ENCODE data around the gene TNFRSF8. TPM values are rescaled to one million over a fixed set of nuclear protein-coding genes. Genes with fewer than 3 reads are reported as not detected.

Gene TNFRSF8
- total and polyA plus RNA-seq, 2 donors (not counting 1 experiment from before 2014, with no cell fraction given) = 0.36 to 0.57 TPM

DNA sequence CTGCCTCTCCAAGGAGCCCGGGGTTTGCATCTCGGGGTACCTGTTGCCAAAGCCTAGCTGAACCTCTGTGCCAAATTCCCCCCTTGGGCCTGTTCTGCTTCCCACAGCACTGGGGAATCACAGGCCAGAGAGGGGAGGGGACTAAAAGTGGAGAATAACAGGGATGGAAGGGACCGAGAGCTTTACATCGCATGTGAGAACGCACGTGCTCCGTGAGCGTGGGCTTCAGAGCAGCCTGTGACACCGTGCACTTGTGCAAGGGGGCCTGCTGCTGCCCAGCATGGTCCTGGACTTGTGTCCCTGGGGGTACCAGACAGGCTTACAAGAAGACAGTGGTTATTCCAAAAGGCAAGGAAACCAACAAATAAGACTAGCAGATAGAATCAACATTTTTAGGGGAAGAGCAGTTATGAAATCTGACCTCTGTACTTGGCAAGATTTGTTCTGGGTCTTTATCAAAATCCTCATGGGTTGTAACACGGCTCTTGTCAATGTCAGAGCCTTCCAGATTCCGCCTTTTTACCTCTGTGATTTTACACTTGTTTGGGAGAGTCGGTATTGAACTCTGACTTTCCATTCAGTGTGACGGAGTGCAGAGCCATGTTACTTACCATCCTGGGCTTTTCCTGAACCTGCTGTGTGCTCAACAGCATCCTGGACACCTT, 67.5 kb downstream of the TNFRSF8 start:
- CTCF ChIA-PET = interaction anchor here (1.0 to 1.2 kb wide), 2 partner anchors 22 to 79 kb away, joined by 3 read pairs; no protein-coding TSS in a partner anchor
- H3K4me3 ChIP-seq (ENCODE audit: control extremely low read depth in 1 of 5, extremely low read depth in 1 of 5, insufficient read depth in 1 of 5, low read depth in 2 of 5, low read length in 4 of 5) = no peak overlapping the region
- no peak overlapping the region for H3K4me2 ChIP-seq (replicated peaks; ENCODE audit: low read depth, low read length, poor library complexity, severe bottlenecking)
- peak overlapping the region; percentile 26 for H3K27ac Mint-ChIP-seq
- H3K9me3 ChIP-seq (ENCODE audit: control extremely low read depth in 1 of 3, control insufficient read depth in 2 of 3, insufficient read depth in 1 of 3, low read length in 2 of 3) = no peaks in the 10 kb centered on the region
- ATAC-seq (ENCODE audit: low read depth) = no peak
- POLR2A ChIA-PET = no interaction called here
- no peak overlapping the region for H3K9ac ChIP-seq (ENCODE audit: low read length)
- DNase-seq = no peak
- no peaks in the 10 kb centered on the region for H3K9me3 Mint-ChIP-seq (ENCODE audit: insufficient read depth)
- intact Hi-C loops (cut with micrococcal nuclease) = no loop called here
- H3K4me1 ChIP-seq (ENCODE audit: control insufficient read depth in 2 of 2, insufficient read depth in 2 of 2, low read length in 2 of 2) = peaks cover 29 to 53% of the 10 kb centered on the region in 2 donors
- H3K27me3 ChIP-seq (replicated peaks in 1 of 4; ENCODE audit: control extremely low read depth in 1 of 4, control insufficient read depth in 3 of 4, insufficient read depth in 4 of 4, low read length in 3 of 4) = no peaks in the 10 kb centered on the region
- no peak overlapping the region for H3K4me3 Mint-ChIP-seq
- H3K27ac ChIP-seq (ENCODE audit: low read length in 2 of 2) = no peak overlapping the region
- peaks cover 47% of the 10 kb centered on the region for H3K4me1 Mint-ChIP-seq
- no peaks in the 10 kb centered on the region for H3K36me3 ChIP-seq (replicated peaks in 1 of 2; ENCODE audit: control extremely low read depth in 1 of 2, control insufficient read depth in 1 of 2, extremely low read depth in 1 of 2, insufficient read depth in 2 of 2, low read length in 1 of 2)
- no peaks in the 10 kb centered on the region for H4K20me1 ChIP-seq (ENCODE audit: control insufficient read depth, insufficient read depth, low read length, poor library complexity, severe bottlenecking)
- H2AFZ ChIP-seq (ENCODE audit: insufficient read depth, low read depth, low read length, poor library complexity, severe bottlenecking) = no peak overlapping the region
- H3K79me2 ChIP-seq (ENCODE audit: control insufficient read depth, insufficient read depth, low read length) = no peaks in the 10 kb centered on the region
- 88% methylated on average over 10 of the region's 13 CpGs for WGBS (ENCODE audit: insufficient coverage)
- TF ChIP-seq, protein P1, sequence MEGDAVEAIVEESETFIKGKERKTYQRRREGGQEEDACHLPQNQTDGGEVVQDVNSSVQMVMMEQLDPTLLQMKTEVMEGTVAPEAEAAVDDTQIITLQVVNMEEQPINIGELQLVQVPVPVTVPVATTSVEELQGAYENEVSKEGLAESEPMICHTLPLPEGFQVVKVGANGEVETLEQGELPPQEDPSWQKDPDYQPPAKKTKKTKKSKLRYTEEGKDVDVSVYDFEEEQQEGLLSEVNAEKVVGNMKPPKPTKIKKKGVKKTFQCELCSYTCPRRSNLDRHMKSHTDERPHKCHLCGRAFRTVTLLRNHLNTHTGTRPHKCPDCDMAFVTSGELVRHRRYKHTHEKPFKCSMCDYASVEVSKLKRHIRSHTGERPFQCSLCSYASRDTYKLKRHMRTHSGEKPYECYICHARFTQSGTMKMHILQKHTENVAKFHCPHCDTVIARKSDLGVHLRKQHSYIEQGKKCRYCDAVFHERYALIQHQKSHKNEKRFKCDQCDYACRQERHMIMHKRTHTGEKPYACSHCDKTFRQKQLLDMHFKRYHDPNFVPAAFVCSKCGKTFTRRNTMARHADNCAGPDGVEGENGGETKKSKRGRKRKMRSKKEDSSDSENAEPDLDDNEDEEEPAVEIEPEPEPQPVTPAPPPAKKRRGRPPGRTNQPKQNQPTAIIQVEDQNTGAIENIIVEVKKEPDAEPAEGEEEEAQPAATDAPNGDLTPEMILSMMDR (IDR thresholded peaks at IDR 0.05) = no peak
- TF ChIP-seq EZH2 (IDR thresholded peaks at IDR 0.05; ENCODE audit: borderline replicate concordance, insufficient read depth, low read depth, low read length, poor library complexity, severe bottlenecking) = no peak
- H3K27me3 Mint-ChIP-seq = no peaks in the 10 kb centered on the region

DNA sequence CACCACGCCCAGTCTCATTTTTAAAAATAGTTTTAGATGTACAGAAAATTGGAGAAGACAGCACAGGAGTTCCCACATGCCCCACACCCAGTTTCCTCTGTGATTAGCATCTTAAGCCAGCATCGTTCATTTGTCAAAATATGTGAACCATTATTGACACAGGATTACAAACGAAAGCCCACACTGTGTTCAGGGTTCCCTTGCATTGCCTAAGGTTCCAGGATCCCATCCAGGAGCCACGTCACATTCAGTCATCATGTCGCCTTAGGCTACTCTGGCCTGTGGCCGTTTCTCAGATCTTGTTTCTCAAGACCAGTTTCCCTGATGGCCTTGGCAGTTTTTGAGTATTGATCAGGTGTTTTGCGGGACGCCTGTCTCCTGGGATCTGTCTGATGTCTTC, 69.0 kb downstream of the TNFRSF8 start:
- no peak for ATAC-seq (ENCODE audit: low read depth)
- H3K4me1 Mint-ChIP-seq = peaks cover 34% of the 10 kb centered on the region
- Histone ChIP-seq H3K4me2 (replicated peaks; ENCODE audit: low read depth, low read length, poor library complexity, severe bottlenecking) (peak overlapping the region; percentile 70), H4K20me1 (ENCODE audit: control insufficient read depth, insufficient read depth, low read length, poor library complexity, severe bottlenecking) (no peaks in the 10 kb centered on the region), H3K79me2 (ENCODE audit: control insufficient read depth, insufficient read depth, low read length) (no peaks in the 10 kb centered on the region), H3K4me1 (ENCODE audit: control insufficient read depth in 2 of 2, insufficient read depth in 2 of 2, low read length in 2 of 2) (peaks cover 18 to 38% of the 10 kb centered on the region in 2 donors), H3K4me3 (ENCODE audit: control extremely low read depth in 1 of 5, extremely low read depth in 1 of 5, insufficient read depth in 1 of 5, low read depth in 2 of 5, low read length in 4 of 5) (no peak overlapping the region), H3K9ac (ENCODE audit: low read length) (no peak overlapping the region), H3K27ac (ENCODE audit: low read length in 2 of 2) (peak overlapping the region; percentile 76 to 81), H3K9me3 (ENCODE audit: control extremely low read depth in 1 of 3, control insufficient read depth in 2 of 3, insufficient read depth in 1 of 3, low read length in 2 of 3) (no peaks in the 10 kb centered on the region), H3K36me3 (replicated peaks in 1 of 2; ENCODE audit: control extremely low read depth in 1 of 2, control insufficient read depth in 1 of 2, extremely low read depth in 1 of 2, insufficient read depth in 2 of 2, low read length in 1 of 2) (no peaks in the 10 kb centered on the region), H3K27me3 (replicated peaks in 1 of 4; ENCODE audit: control extremely low read depth in 1 of 4, control insufficient read depth in 3 of 4, insufficient read depth in 4 of 4, low read length in 3 of 4) (no peaks in the 10 kb centered on the region), H2AFZ (ENCODE audit: insufficient read depth, low read depth, low read length, poor library complexity, severe bottlenecking) (no peak overlapping the region)
- H3K9me3 Mint-ChIP-seq (ENCODE audit: insufficient read depth) = no peaks in the 10 kb centered on the region
- H3K4me3 Mint-ChIP-seq = peak overlapping the region; percentile 16
- WGBS (ENCODE audit: insufficient coverage) = 83% methylated on average over 6 of the region's 8 CpGs
- no peak for DNase-seq
- no peaks in the 10 kb centered on the region for H3K27me3 Mint-ChIP-seq
- intact Hi-C loops (cut with micrococcal nuclease) = loop anchor here (2.0 kb wide), 1 partner anchor 21 kb away; no protein-coding TSS in a partner anchor
- no peak for TF ChIP-seq EZH2 (IDR thresholded peaks at IDR 0.05; ENCODE audit: borderline replicate concordance, insufficient read depth, low read depth, low read length, poor library complexity, severe bottlenecking)
- TF ChIP-seq, protein P1 (IDR thresholded peaks at IDR 0.05) = no peak
- CTCF ChIA-PET = interaction anchor here (4.1 kb wide), 1 partner anchor 8 kb away, joined by 26 read pairs; no protein-coding TSS in a partner anchor
- peak overlapping the region; percentile 56 for H3K27ac Mint-ChIP-seq
- POLR2A ChIA-PET = interaction anchor here (0.8 to 1.5 kb wide), 4 partner anchors 16 to 67 kb away, joined by 3 to 7 read pairs (median 6); no protein-coding TSS in a partner anchor
